Astrocyte (in vitro differentiated cells and primary cell): ENCODE data around the gene DHX35.

ENCODE experiments used
- EZH2 ChIP-seq: IDR thresholded peaks from 2 replicates; pipeline ENCODE4 v1.6.1; 2012; ENCODE audit warnings: mild to moderate bottlenecking, low read length, inconsistent platforms; ENCODE audit not compliant: insufficient read depth
- TF ChIP-seq, protein P1 (sequence below): IDR thresholded peaks from 2 replicates; pipeline ENCODE4 v1.5.1; 2011; ENCODE audit warnings: low read depth, mild to moderate bottlenecking, inconsistent platforms, low read length, moderate library complexity; ENCODE audit not compliant: insufficient read depth

- TF ChIP-seq, protein P1, sequence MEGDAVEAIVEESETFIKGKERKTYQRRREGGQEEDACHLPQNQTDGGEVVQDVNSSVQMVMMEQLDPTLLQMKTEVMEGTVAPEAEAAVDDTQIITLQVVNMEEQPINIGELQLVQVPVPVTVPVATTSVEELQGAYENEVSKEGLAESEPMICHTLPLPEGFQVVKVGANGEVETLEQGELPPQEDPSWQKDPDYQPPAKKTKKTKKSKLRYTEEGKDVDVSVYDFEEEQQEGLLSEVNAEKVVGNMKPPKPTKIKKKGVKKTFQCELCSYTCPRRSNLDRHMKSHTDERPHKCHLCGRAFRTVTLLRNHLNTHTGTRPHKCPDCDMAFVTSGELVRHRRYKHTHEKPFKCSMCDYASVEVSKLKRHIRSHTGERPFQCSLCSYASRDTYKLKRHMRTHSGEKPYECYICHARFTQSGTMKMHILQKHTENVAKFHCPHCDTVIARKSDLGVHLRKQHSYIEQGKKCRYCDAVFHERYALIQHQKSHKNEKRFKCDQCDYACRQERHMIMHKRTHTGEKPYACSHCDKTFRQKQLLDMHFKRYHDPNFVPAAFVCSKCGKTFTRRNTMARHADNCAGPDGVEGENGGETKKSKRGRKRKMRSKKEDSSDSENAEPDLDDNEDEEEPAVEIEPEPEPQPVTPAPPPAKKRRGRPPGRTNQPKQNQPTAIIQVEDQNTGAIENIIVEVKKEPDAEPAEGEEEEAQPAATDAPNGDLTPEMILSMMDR, result no peak
- TF ChIP-seq EZH2, result no peak
These were observed 38.1 kb downstream of the DHX35 start for GRCh38 chr20:38999965-39000910.
